OCI-LY7 (cell line): Measurements from ENCODE around the gene CST3. TPM values are rescaled to one million over a fixed set of nuclear protein-coding genes. Genes with fewer than 3 reads are reported as not detected.

Source experiments
- BruUV-seq: library from RNA; stranded (reverse); fragments of 400-500 nt; replicated peaks from 2 replicates; lab custom pipeline; 2021; lab: Mats Ljungman, UMichigan
- CTCF ChIA-PET: fragments of 300-600 bp; sonication (Branson Sonifier 250); formaldehyde crosslinking; loops from one replicate; lab custom pipeline; 2022; ENCODE audit warnings: antibody characterized with exemption; ENCODE audit not compliant: unreplicated experiment; lab: Charles Lee
- POLR2A ChIA-PET: fragments of 300-600 bp; sonication (Branson Sonifier 250); formaldehyde crosslinking; loops from one replicate; lab custom pipeline; 2022; ENCODE audit warnings: antibody characterized with exemption; lab: Charles Lee
- DNase-seq: peaks from one replicate; pipeline ENCODE4 v3.0.0-alpha.2; 2015; ENCODE audit warnings: low spot score
- H2AFZ ChIP-seq: fragments of 200-600 bp; sonication (generic), shearing (Covaris generic); 2 replicates; pipeline ENCODE4 v1.6.1; 2014; ENCODE audit warnings: mild to moderate bottlenecking, antibody characterized with exemption, low read length, moderate library complexity
- H3K27ac ChIP-seq: fragments of 200-600 bp; sonication (generic); 2 replicates; pipeline ENCODE4 v1.5.1; 2014; ENCODE audit warnings: mixed run types, low read depth, mild to moderate bottlenecking, moderate library complexity, low read length, inconsistent platforms; ENCODE audit not compliant: poor library complexity, severe bottlenecking
- H3K36me3 ChIP-seq: fragments of 200-600 bp; sonication (generic); 2 replicates; pipeline ENCODE4 v1.6.1; 2014; ENCODE audit warnings: mild to moderate bottlenecking, antibody characterized with exemption, low read length, moderate library complexity, mixed read lengths; ENCODE audit not compliant: insufficient read depth
- H3K4me1 ChIP-seq: fragments of 200-600 bp; sonication (generic); 2 replicates; pipeline ENCODE4 v1.5.1; 2014; ENCODE audit warnings: mild to moderate bottlenecking, low read length; ENCODE audit not compliant: insufficient read depth, poor library complexity, severe bottlenecking
- H3K4me2 ChIP-seq: fragments of 200-600 bp; sonication (generic); 2 replicates; pipeline ENCODE4 v1.6.1; 2014; ENCODE audit warnings: mild to moderate bottlenecking, low read length
- H3K4me3 ChIP-seq: fragments of 200-600 bp; sonication (generic); 2 replicates; pipeline ENCODE4 v1.5.1; 2014; ENCODE audit warnings: mild to moderate bottlenecking, low read depth, low read length; ENCODE audit not compliant: poor library complexity, severe bottlenecking
- H3K79me2 ChIP-seq: fragments of 200-600 bp; sonication (generic); 2 replicates; pipeline ENCODE4 v1.6.1; 2016; ENCODE audit warnings: low read depth, mild to moderate bottlenecking, low read length, moderate library complexity, mixed read lengths; ENCODE audit not compliant: insufficient read depth
- H3K9me2 ChIP-seq: fragments of 200-600 bp; sonication (generic); 2 replicates; pipeline ENCODE4 v1.6.1; 2016; ENCODE audit warnings: mild to moderate bottlenecking, low read length, mixed read lengths; ENCODE audit not compliant: insufficient read depth
- H3K9me3 ChIP-seq: fragments of 200-600 bp; sonication (generic); 2 replicates; pipeline ENCODE4 v1.6.1; 2014; ENCODE audit warnings: mild to moderate bottlenecking, mixed run types, low read length, mixed read lengths
- H4K20me1 ChIP-seq: fragments of 200-600 bp; sonication (generic); 2 replicates; pipeline ENCODE4 v1.6.1; 2014; ENCODE audit warnings: mild to moderate bottlenecking, antibody characterized with exemption, low read length, moderate library complexity, mixed read lengths; ENCODE audit not compliant: insufficient read depth
- CTCF ChIP-seq: fragments of 200-600 bp; sonication (generic); conservative IDR thresholded peaks from 2 replicates; pipeline ENCODE4 v1.5.1; 2014; ENCODE audit warnings: mild to moderate bottlenecking, antibody characterized with exemption, low read length, moderate library complexity, mixed read lengths
- EZH2phosphoT487 ChIP-seq: fragments of 200-600 bp; sonication (generic); IDR thresholded peaks from 2 replicates; pipeline ENCODE4 v1.6.1; 2018; ENCODE audit warnings: low read depth, borderline replicate concordance, mild to moderate bottlenecking, mixed run types, antibody characterized with exemption, low read length, moderate library complexity, mixed read lengths
- intact Hi-C: fragments of 100-400 bp; cut with micrococcal nuclease; formaldehyde crosslinking; loops from one replicate; pipeline ENCODE4 v1.10.0; 2022; ENCODE audit not compliant: unreplicated experiment
- total RNA-seq, 2 experiments: library from RNA; depleted of rRNA in 1 of 2; stranded (reverse); fragments of >200 nt in 1 of 2; shearing (Covaris generic) in 1 of 2; gene quantifications; 2 replicates each; pipeline ENCODE4 v1.2.3, GENCODE V29; 2014 to 2022

The CST3 gene
- total RNA-seq, 2 experiments from 2014 or later, result not detected

- CTCF ChIA-PET, result no interaction called here
- BruUV-seq, result no TSS peak
- POLR2A ChIA-PET, result no interaction called here
Observed at GRCh38 chr20:23614163-23614562, 23.6 kb downstream of the CST3 start.

GRCh38 chr20:23613676-23614075, 24.1 kb downstream of the CST3 start:
- no peaks in the 10 kb centered on the region for H4K20me1 ChIP-seq
- H3K27ac ChIP-seq, result no peak overlapping the region
- H3K4me2 ChIP-seq, result no peak overlapping the region
- H3K4me3 ChIP-seq, result no peak overlapping the region
- no peaks in the 10 kb centered on the region for H3K79me2 ChIP-seq
- intact Hi-C loops, result no loop called here
- CTCF ChIA-PET, result no interaction called here
- H2AFZ ChIP-seq, result no peak overlapping the region
- BruUV-seq, result no TSS peak
- TF ChIP-seq EZH2phosphoT487, result no peak
- TF ChIP-seq CTCF, result no peak
- no peaks in the 10 kb centered on the region for H3K9me3 ChIP-seq
- no peaks in the 10 kb centered on the region for H3K4me1 ChIP-seq
- POLR2A ChIA-PET, result no interaction called here
- no peaks in the 10 kb centered on the region for H3K9me2 ChIP-seq
- H3K36me3 ChIP-seq, result no peaks in the 10 kb centered on the region
- no peak for DNase-seq

More at GRCh38 chr20:23614163-23614562, 23.6 kb downstream of the CST3 start:
- H3K4me2 ChIP-seq, result no peak overlapping the region
- no peaks in the 10 kb centered on the region for H3K9me3 ChIP-seq
- no peaks in the 10 kb centered on the region for H3K4me1 ChIP-seq
- no peaks in the 10 kb centered on the region for H3K36me3 ChIP-seq
- no peak for DNase-seq
- no peak overlapping the region for H3K27ac ChIP-seq
- no peak overlapping the region for H3K4me3 ChIP-seq
- H2AFZ ChIP-seq, result no peak overlapping the region
- no peaks in the 10 kb centered on the region for H4K20me1 ChIP-seq
- intact Hi-C loops, result no loop called here
- no peaks in the 10 kb centered on the region for H3K79me2 ChIP-seq
- no peaks in the 10 kb centered on the region for H3K9me2 ChIP-seq
- no peak for TF ChIP-seq EZH2phosphoT487
- no peak for TF ChIP-seq CTCF

GRCh38 chr20:23612396-23612795, 25.4 kb downstream of the CST3 start:
- H3K36me3 ChIP-seq, result no peaks in the 10 kb centered on the region
- no peak overlapping the region for H3K4me3 ChIP-seq
- no peak for DNase-seq
- ChIA-PET POLR2A (no interaction called here), CTCF (no interaction called here)
- no peaks in the 10 kb centered on the region for H3K4me1 ChIP-seq
- no peaks in the 10 kb centered on the region for H3K9me2 ChIP-seq
- no peak overlapping the region for H3K4me2 ChIP-seq
- no TSS peak for BruUV-seq
- H3K27ac ChIP-seq, result no peak overlapping the region
- no peak for TF ChIP-seq CTCF
- TF ChIP-seq EZH2phosphoT487, result no peak
- H3K9me3 ChIP-seq, result no peaks in the 10 kb centered on the region
- H2AFZ ChIP-seq, result no peak overlapping the region
- intact Hi-C loops, result no loop called here
- H3K79me2 ChIP-seq, result no peaks in the 10 kb centered on the region
- no peaks in the 10 kb centered on the region for H4K20me1 ChIP-seq
